Activated CD8-positive, alpha-beta memory T cell treated with anti-CD3 and anti-CD28 coated beads, Interleukin-2, amount 50 U/mL, for 48 hours (primary cell): Measurements from ENCODE around the gene NAV2.
"Not testable (repeated sequence)": the region's sequence is repeated elsewhere in the genome, so short reads cannot be mapped to it uniquely, and the experiment has no call there.

Experiments
- DNase-seq: peaks from one replicate; pipeline ENCODE4 v3.0.0-alpha.2; 2020

The NAV2 gene

DNA sequence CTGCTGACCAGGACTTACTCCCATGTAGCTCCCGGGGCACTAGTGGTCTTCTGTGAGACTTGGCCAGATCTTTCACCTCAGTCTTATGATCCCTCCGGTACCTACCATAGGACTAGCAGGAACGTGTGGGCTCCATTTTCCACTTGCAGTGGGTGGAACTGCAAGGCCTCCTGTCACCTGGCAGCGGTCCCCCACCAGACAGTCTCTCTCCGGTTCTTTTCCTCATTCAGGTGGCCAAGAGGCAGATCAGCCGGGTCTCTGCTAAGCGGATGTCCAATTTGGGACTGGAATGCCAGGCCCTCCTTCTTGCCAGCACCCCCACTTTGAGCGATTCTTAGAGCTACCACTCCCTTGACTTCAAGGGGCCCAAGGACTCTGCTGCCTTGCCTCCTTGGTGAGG lies 158.9 kb downstream of the NAV2 start:
- no peak for DNase-seq

DNA sequence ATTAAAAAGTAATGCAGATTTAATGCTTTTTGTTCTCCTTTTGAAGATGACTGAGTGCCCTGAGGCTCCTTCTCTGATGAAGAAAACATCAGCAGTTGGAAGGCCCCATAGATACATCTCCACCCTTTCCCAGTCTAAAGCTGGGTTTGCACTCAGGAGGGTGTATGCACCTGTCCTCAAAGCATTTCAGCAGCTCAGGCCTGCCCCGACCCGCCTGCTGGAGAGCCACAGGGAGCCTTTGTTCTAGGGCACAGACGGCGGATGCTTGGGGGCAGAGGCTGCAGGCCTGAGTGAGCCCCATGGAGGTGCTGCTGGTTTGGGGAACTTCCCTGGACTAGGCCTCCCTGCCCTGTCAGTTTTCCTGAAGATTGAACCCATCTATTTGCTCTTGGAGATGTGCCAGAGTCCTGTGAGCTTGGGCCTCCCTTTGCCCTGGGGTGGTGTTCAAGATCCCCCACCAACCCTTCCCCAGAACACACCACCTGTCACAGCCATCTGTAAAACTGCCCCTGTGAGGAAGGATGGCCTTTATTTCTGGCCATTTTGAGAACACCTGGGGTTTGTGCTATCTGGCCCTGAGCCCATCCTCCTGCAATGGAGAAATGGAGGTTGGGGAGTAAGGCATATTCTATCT lies 160.0 kb downstream of the NAV2 start:
- DNase-seq: no peak

DNA sequence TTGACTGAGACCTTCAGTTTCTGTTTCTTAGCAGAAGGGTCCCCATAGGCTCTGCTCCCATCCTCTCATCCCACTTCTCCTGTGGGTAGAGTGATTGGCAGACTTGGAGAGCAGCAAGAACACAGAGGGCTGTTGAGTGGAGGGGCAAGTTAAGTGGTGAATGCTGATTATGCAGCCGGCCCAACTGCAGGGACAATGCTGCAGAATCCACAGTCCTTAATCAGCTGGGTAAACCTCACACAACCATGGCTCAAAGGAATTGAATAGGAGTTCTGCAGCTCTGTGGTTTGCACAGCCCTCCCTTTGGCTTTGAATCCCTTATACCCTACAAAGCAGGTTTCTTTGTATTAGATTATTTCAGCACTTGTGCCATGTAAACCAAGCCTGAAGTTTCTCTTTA lies 161.1 kb downstream of the NAV2 start:
- no peak for DNase-seq

DNA sequence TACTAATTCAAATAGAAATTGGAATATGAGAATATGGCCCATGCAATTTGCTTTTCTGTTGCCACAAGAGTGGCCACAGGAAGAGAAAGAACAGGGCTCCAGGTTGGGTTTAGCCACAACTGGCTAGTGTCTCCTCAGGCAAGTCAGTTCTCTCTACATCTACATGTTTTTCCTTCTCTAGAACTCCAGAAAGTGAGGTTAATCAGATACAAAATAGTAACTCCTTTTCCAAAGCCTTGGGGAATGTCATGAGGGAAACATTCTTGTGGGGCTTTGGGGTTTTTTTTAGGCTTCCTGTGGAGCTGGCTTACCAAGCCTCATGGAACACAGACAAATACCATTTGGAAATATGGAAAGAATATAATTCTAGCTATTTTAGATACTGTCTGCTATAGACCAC lies 161.6 kb downstream of the NAV2 start:
- no peak for DNase-seq

DNA sequence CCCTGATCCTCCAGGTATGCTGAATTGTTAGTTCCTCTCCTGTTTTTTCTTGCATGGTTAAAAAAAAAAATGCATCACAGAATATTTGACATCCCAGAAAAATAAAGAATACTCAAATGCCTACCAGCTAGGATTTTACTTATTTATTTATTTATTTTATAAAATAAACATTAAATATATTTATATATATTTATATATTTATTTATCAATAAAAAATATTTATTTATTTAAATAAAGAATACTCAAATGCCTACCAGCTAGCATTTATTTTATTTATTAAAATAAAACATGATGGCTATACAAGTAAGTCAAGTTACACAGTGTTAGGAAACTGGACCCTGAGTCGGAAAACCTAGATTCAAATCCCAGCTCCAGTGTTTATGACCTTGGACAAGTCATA lies 164.1 kb downstream of the NAV2 start:
- DNase-seq: no peak

DNA sequence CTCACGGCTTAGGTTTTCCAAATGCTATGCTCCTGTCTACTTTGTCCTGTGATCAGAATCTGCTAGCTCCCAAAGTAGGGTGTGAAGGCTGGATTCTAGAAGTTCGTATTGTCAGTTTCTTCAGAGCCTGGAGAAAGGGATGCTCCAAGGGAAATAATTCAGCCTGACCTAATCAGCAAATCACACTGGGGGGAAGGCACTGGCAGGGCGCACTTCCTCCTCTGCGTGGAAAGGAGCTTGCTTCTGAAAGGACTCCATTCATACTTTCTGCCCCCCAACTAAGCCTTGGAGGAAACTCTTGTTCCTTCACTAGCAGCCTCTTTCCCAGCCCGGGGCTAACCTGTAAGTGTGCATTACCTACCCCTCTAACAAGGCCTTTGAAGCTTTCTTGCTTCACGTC lies 165.9 kb downstream of the NAV2 start:
- no peak for DNase-seq

DNA sequence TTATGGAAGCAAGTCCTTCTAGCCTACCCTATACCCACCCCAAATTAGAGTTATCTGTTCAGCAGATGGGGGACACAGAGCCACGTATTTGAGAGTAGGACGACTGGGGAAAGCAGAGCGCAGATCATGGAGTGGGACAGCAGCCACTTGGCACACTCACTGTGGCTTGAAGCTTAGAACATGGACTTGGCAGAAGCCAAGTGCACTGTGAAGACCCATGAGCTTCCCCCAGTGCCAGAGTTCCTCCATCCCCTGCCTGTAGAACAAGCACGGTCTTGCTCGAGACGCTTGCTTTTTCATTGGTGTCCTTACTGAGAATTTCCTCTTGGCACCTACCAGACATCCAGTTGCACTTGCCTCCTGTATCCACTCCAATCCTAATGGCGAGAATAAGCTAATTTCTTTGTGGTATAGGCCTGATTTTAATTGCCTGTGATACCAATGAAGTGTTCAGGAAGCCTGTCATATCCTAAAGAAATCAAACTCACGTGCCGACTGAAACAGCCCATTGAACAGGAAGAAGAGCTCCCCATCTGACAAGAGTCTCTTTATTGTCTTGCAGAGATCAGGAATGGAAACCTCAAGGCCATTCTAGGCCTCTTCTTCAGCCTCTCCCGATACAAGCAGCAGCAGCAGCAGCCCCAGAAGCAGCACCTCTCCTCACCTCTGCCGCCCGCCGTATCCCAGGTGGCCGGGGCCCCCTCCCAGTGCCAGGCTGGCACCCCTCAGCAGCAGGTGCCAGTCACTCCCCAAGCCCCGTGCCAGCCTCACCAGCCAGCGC lies 166.9 kb downstream of the NAV2 start:
- DNase-seq: no peak

DNA sequence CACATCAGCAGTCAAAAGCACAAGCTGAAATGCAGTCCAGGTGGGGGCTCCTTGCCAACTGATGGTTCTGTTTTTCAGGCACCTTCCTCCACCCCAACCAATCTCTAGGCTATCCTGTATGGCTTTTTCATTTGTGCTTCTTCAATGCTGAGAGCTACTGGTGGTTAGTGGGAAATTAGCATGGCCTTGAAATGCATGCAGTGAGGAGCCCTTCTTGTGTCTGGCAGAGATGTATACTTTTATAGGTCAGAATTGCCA lies 167.4 kb downstream of the NAV2 start:
- no peak for DNase-seq

DNA sequence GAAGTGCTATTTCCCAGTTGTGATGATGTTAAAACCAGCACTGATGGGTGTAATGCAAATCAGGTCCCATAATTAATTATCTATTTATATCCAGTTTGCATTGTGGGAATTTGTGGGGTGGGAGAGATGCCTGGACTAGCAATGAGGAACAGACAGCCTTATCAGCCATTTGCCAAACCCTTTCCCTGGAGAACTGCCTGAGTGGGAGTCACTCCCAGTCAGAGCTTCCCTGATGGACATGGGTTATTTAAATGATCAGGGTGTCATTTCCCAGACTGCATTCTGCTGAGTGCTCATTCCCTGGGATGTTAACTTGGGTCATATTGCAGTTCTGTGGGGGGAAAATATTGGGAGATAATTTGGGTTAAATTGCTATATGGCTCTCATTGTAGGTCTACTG lies 168.5 kb downstream of the NAV2 start:
- no peak for DNase-seq

DNA sequence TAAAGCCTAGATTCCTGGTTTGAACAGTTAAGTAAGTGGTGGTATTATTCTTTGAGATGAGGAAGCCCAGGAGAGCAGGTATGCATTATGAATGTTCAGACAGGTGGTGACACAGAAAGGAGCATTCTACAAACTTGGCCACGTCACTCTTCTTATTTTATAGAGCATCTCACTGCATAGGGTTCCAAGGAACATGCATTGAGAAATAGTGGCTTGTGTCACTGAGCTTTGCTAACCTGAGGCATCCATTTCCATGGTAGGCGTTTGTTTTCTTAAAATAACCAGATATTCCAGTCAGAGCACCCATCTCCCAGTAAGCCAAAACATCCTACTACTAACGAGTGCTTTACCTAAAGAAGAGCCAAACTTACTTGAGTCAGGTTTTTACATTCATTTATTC lies 169.7 kb downstream of the NAV2 start:
- DNase-seq: no peak

DNA sequence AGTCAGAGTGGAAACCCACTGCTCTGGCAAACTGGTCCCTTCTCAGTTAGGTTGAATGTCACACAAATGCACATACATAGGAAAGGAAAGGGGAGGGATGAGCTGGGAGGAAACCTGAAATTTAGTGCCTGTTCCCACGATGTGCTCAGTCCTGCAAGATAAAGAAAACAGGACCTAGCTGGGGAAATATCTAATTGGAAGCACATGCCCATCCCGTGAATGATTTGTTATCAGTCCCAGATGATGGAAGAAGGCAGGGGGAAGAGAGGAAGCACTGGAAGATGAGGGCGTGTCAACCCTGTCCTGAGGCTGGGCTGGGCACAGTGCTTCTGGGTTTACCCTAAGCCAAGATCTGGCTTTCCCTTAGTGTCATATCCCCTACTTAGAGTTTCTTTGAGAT lies 173.9 kb downstream of the NAV2 start:
- DNase-seq: no peak

DNA sequence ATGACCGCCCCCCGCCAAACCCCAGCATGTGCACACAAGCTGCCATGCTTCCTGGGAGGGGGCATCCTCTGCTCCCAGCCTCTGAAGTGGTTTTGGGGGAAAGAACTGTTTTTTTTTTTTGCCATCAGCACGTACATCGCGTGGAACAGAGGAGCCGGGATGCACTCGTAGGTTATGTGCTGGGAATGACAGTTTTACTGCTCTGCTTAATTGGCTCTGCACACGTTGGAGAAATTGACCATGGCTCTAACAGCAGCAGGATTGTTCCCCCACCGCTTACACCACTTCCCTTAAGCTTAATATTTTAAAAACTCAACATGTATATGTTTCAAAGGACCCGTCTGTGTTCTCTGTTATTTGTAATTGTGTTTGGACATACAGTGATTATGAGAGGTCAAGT lies 175.2 kb downstream of the NAV2 start:
- DNase-seq: no peak

DNA sequence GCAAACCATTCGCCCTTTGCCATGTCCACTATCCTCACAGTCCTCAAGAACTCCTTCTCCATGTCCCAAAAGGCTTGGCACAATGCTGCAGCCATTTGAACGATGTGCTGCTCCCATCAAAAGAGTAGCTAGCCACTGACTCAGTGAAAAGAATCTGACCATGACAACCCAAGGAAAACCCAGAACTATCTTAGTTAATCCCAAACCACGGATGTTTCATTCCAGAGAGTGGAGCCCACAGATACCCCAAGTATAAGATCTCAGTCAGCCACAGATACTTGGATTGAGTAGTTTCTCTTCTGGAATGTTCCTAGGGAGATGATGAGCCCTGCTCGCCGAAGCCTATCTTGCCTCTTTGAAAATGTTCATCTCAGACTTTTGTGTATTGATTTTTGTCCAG lies 176.9 kb downstream of the NAV2 start:
- no peak for DNase-seq

DNA sequence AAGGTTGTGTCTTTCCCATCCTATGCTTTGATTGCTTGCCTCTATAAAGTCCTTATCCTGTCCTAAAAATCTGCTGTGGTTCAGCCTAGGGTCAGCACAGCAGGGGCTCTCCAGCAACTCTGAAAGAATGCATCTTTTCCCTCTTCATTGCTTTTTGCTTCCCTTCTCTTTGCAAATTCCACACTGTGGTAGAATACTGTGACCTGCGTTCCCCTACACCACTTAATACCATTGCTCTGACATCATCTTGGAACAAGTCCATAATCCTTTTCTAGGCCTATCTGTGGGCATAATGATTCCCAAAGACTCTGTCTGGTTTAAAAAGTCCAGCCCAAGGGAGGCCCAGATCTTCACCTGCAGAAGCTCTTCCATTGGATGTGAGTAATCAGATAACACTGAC lies 177.7 kb downstream of the NAV2 start:
- DNase-seq: no peak

DNA sequence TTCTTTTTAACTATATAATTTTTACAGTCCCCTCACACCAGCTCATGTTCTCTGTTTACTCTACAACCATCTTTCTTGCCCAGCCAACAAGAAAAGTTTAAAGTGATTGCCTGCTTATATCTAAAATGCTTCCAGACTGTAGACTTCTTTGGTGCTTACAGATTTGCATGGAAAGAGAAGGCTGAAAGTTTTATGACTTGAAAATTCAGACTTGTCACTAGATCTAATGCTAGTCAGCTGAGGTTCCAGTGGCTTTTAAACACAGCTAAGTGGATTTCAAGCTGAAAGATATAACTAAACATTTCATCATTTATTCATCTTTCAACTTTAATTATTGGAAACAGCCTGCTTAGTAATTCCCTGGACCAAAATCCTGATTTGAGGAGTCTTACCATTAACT lies 178.4 kb downstream of the NAV2 start:
- DNase-seq: no peak

DNA sequence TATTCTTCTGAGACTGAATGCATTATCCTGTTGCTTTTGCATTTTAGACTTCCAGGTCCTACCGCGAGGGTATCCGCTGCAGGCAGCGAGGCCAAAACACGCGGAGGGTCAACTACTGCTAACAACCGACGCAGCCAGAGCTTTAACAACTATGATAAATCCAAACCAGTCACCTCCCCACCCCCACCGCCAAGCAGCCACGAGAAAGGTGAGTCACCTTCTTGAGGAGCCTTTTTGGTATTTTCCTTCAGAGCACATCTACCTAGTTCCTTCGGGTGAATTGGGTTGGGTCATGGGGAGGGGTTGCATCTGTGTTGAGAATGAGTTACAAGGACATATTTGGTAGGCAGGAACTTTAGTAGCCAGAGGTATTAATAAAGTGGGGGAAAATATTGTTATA lies 179.8 kb downstream of the NAV2 start:
- DNase-seq: no peak

DNA sequence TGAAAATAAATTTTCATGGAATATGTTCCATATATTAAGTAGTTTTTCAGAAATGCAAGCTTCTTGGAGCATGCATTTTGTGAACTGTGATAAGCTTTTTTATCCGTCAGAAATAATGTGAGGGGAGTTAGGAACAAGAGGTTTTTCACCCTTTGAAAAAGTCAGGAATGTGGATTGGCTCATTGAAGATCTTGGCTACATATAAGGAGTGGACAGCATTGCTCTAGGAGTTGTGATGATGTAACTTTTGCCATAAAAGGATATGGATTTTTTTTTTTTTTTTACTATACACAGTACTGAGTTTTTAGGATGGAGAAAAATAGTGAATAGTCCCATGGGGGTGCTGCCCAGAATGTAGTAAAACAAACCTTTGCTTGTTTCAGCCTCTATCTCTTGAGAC lies 180.2 kb downstream of the NAV2 start:
- DNase-seq: no peak

DNA sequence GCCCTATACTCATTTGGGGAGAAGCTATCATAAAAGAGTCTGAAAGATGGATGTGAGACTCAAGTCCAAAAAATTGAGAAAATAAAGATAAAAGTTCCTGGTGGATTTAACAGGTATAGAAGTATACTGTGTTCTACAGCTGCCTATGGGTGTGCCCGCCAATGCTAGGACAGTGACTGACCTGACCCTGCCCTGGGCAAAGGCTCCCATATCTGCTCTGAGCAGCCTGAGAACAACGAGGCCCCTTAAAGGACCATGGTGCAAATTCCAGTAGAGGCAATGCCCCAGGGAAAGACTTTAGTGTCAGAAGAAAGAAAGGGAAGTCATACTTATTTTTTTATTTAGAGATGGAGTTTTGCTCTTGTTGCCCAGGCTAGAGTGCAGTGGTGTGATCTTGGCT lies 181.8 kb downstream of the NAV2 start:
- DNase-seq: no peak

DNA sequence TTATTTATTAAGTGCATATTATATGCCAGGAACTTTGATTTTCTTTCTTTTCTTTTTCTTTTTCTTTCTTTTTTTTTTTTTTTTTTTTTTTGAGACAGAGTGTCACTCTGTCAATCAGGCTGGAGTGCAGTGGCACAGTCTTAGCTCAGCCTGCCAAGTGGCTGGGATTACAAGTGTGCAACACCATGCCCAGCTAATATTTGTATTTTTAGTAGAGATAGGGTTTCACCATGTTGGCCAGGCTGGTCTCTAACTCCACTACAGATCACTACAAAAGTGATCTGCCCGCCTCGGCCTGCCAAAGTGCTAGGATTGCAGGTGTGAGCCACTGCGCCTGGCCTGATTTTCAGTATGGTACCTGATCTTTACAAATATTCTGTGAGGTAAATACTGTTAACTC lies 182.4 kb downstream of the NAV2 start:
- DNase-seq: not testable (repeated sequence)

DNA sequence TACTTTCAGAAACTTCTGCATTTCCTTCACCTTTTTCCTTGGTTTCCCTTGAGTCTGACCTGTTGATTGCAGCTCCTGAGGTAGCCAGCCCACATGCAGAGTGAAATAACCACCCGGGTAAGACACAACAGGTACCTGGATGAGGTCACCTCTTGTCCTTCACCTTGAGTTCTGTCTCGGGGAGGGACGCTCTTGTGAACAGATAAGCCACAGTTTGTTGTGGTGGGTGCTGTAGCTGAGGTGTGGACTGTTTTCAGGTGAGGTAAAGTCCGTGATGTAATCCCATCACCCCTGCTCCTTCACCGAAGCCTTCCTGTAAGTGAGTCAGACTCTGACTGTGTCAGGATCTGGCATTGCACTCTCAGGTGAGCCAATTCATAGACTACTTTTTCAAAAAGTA lies 183.1 kb downstream of the NAV2 start:
- no peak for DNase-seq

DNA sequence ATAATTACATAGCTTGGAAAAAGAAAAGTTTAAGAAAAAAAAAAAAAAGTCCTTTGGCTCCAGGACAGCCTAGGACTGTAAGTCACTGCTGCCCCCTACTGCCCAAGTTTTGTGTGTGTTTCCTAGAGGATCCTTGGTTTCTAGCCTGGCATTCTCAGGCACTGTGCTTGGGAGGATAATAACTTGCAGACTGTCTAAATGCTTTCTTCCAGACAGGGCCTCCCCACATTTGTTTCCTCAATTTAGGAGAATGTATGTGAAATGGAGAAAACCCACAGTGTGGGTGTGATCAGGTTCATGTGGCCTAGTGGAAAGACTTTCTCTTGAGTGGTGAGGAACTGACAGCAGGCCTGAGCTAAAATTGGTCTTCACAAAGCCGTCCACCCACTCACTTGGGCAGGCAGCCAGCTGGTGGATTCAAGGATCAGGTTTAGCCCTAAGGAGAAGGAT lies 191.0 kb downstream of the NAV2 start:
- DNase-seq: peak; percentile 69

DNA sequence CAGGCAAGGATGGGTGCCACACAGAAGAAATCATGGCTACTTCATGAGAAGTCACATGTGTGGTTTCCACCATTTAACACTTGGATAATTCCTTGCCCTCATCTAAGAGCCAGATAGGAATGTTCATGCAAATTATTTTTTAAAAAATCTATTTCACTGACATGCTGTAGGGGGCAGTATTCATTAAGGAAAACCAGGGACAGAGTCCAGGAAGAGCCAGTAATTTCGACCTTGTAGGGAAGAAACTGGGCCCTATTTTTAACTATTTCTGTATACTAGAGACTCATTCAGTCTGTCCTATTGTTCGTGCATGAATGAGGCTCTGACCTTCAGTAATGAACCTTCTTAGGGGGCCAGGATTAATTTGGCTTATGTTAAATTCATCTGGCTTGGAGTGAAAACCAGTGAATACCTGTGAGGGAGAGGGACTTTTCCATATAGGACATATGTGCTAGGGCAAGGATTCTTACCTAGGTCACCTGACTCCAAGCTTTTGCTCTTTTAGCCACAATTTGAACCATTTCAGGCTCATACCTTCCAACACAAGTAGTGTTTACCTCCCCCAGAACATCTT lies 192.7 kb downstream of the NAV2 start:
- no peak for DNase-seq

DNA sequence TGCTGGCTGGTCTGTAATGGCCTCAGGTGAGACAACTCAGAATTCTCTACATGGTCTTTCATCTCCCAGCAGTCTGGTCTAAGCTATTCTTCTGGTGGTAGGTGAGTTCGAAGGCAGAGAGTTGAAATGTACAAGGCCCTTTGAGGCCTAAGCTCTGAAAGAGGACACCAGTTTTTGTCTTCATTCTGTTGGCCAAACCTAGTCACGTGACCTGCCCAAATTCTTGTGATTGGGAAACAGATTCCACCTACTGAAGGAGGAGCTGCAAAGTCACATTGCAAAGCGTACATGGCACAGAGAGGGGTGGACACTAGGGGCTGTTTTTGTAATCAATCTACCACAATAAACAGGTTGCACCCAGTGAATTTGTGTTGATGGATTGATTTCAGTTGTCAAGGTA lies 193.5 kb downstream of the NAV2 start:
- DNase-seq: no peak

DNA sequence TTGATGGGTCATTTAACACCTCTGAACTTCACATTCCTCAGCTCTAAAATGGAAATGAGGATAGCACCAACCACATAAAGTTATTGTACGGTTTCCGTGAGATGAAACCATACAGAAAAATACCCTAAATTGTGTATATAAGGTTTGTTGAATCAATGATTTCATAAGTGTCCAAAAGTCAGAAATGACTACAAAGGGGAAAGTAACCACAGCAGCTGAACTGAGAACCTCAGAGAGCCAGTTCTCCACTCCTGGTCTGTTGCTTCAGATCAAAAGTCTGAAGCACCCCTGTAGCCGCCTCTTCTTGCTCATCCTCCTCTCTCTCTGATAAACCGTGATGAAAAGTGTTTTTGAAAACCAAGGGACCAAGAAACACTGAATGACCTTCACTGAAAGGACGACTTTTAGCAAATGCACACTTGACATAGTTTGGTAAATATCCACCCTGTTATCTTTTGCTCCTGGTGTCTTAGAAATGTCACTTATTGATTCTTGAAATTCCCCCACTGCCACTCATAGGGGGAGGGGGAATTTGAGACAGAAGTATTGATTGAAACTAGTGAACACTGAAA lies 194.5 kb downstream of the NAV2 start:
- no peak for DNase-seq

DNA sequence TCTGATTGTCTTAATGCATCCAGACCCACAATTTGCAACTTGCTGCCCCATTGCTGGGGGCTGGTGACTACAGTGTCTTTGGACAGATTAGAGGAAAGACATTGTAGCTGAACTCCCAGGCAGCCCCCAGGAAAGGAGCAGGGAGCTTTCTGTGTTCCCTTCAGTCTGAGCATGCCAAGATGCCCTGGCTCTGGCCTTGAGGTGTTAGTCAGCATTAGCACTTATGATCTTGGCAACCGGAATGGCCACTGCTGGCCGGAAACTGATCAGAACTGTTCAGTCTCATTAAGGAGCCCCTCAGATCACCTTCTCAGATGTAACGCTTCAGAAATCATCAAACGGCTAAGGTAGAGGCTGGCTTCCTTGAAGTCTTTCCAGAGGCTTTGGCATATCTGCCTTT lies 195.2 kb downstream of the NAV2 start:
- DNase-seq: no peak
